GM12801 (cell line): Measurements from ENCODE around the gene DDX39B.

Experiments
- CTCF ChIP-seq: IDR thresholded peaks from one replicate; pipeline ENCODE4 v1.5.1; 2011; ENCODE audit warnings: control low read depth; ENCODE audit not compliant: insufficient read length; ENCODE audit errors: extremely low read depth

DDX39B gene

GRCh38 chr6:31483392-31483791 lies 58.4 kb downstream of the DDX39B start:
- TF ChIP-seq CTCF, result no peak

GRCh38 chr6:31480574-31480973 lies 61.2 kb downstream of the DDX39B start:
- no peak for TF ChIP-seq CTCF
